GM21528 (cell line): ENCODE results near the gene CLEC3B.
A peak's percentile ranks its signal among the peaks of the same experiment; 100 is the strongest.
"Not testable (repeated sequence)": the region's sequence is repeated elsewhere in the genome, so short reads cannot be mapped to it uniquely, and the experiment has no call there.

Experiments used
- ATAC-seq: cut with Tn5 transposase; IDR thresholded peaks from one replicate; pipeline ENCODE4 v1.9.1; 2021; ENCODE audit warnings: mild to moderate bottlenecking, moderate library complexity; ENCODE audit not compliant: unreplicated experiment, low FRiP score

The CLEC3B gene

DNA sequence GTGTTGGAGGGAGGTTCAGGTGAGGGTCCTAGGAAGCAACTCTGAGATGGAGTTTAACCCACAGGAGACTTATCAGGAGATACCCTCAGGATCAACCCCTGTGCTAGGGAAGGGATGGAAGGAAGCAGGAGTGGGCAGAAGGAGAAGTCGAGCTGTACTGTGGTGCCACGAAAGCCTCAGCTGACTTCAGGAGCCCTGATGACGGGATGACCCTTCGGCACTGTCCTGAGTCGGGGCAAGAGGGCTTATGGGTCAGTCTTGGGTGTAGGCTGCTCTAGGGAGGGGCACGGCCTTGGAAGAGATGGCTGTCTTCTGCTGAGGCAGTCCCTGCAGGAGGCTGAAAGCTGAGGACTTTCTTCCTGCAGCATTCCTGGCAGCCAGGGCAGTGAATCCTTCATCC, 7.7 kb downstream of the CLEC3B start:
- ATAC-seq = no peak

DNA sequence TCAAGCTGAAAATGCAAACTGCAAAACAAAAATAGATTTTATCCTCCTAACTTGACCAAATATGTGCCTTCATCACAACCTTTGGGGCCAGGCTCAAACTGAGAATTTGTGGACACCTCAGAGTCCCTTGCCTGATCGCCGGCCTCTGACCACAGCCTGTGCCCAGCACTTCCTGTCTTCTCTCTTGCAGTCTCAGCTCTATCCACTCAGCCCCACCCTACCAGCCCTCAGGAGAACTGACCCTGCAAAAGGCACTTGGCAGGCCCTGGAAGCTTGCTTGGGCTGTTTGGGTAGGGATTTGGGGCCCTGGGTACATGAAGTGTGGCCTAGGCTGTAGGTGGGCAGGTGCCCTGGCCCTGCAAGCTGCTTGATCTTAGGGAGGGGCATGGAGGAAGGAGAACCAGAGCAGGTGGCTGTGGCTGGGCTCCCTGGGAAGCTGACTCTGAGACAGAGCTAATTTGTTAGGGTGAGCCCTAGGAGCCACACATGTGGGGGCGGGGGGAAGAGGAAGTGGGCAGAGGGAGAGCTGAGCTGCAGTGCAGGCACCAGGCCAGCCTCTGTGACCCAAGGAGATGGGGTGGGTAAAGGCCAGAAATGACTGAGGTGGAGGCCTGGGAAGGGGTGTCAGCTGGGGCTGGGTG, 8.6 kb downstream of the CLEC3B start:
- ATAC-seq = no peak

DNA sequence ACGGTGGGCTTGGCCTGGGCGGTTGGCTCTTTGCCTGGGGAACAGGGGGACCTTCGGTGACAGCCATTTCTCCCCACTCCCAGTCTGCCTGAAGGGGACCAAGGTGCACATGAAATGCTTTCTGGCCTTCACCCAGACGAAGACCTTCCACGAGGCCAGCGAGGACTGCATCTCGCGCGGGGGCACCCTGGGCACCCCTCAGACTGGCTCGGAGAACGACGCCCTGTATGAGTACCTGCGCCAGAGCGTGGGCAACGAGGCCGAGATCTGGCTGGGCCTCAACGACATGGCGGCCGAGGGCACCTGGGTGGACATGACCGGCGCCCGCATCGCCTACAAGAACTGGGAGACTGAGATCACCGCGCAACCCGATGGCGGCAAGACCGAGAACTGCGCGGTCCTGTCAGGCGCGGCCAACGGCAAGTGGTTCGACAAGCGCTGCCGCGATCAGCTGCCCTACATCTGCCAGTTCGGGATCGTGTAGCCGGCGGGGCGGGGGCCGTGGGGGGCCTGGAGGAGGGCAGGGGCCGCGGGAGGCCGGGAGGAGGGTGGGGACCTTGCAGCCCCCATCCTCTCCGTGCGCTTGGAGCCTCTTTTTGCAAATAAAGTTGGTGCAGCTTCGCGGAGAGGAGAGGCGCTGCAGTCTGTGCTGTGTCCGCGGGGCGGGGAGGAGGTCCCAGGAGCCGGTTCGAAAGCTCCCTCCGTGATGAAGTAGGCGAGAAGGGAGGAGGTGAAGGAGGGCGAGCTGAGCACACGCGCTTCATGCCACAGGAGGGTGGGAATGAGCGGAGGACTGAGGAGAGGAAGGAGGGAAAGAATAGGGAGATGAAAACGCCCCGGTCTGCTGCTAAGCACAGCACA, 9.6 kb downstream of the CLEC3B start:
- ATAC-seq = no peak

DNA sequence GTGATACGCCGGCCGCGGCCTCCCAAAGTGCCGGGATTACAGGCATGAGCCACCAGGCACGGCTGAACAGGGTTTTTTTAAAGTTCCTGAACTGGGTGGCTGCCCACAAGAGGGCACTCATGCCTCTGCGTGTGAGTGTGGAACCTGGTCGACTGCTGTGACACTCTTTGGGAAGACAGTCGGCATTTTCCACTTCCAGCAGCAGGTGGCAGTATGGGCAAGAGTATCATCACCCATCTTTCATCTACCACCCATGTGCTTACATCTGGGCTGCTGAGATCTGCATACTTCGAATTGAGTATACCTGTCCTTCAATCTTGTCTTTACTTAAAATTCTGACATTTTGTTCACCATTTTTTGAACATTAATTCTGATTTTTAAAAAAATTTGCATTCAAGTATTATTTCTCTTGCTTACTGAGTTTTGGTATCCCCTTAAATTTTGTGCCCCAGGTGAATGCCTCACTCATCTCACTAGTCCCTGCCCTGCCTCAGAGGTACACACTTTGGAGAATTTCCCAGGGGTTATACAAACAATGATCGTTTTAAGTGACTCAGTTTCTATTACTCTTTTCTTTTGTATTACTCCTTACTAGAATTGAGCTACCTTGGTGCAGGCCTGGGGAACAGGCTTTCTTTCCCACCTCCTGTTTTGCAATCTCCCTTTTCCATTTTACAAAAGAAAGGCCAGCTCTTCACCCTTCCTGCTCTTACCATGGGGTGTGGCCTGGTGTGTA, 11.8 kb downstream of the CLEC3B start:
- peak; percentile 82 for ATAC-seq

DNA sequence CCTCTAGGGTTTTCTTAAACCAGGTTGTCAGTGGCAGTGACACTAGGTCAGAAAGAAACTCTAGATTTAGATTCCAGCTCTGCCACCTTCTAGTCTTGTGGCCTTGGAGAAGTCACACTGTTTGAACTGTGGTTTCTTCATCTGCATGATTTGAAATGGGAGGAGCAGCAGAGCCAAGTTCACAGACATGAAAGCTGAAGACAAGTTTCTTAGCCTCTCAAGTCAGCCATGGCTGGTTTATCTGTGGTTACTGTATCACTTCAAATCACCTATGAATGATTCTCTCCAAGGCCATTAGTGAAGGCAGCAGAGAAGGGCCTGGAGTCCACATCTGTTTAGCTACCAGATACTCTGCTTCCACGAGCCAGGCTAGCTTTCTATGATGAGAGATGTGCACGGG, 15.6 kb downstream of the CLEC3B start:
- no peak for ATAC-seq

DNA sequence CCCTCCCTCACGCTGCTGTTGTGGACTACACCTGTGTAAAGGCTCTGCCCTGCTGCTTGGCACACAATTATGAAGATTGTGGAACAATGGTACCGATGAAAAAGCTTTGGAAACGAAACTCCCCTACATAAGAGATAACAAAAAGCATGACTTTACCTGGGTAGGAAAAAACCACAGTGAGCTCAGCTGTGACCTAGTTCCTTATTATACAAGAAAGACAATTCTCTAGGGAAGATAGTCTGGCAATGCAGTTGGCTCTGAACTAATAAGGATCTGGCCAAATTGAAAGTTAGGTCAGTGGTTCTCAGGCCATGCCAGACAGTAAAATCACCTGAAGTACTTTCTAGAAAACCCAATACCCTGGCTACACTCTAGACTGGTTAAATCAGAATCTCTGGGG, 16.1 kb downstream of the CLEC3B start:
- ATAC-seq = no peak

DNA sequence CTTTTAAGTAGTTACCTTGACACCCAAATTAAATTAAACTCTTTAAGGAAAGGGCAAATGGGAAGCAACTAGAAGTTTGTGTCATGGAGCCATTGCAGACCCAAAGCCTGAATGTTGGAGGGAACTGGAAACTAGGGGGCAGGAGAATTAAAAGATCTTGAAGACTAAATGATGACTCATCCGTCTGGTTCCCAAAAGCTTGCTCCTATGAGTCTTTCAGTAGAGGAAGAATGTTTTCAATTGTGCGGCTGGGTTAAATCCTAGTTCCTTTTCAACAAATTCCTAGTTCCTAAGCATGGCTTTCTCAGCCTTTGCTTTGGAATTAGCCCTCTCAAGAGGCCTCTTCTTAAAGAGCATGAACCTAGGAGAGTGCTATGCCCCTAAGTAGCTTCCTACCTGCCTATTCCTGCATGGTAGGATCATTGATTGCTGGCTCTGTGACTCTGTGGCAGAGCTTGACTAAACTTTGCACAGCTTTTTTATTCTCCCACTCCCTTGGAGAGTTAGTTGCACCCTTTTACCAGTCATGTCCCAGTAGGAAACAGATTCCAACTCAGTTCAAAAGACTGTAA, 17.7 kb downstream of the CLEC3B start:
- no peak for ATAC-seq

DNA sequence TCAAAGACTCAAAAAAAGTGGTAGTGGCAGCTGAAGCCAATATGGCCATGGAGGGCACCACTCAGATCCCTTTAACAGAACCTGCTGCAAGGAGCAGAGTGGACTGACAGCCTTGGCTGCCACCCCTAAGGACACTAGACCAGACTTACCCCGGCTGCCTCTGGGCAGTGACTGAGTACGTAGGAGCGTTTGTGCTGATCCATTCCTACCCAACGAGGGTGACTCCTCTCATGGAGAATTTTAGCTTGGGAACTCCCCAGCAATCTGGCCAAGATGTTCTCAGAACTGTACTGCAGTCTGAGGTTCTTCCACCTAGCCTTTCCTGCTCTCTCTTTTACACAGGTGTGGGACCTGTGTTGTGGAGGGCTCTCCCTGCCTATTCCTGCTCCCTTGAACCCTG, 22.1 kb downstream of the CLEC3B start:
- no peak for ATAC-seq

DNA sequence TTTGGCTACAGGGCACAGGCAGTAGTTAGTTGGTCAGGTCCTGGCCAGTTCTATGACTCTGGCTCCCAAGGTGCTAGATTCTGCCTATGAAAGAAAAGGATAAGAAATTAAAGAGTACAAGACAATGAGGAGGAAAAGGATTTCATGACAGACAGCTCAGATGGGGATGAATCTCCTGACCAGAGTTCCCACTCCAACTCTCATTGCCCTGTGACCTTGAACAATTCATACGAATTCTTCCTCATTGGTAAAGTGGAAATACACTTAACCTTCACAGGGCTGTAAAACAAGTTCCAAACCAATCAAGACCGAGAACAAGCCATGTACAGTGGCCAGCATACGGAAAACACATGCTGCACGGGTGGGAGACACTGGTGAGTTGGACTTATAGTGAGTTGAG, 23.7 kb downstream of the CLEC3B start:
- no peak for ATAC-seq

DNA sequence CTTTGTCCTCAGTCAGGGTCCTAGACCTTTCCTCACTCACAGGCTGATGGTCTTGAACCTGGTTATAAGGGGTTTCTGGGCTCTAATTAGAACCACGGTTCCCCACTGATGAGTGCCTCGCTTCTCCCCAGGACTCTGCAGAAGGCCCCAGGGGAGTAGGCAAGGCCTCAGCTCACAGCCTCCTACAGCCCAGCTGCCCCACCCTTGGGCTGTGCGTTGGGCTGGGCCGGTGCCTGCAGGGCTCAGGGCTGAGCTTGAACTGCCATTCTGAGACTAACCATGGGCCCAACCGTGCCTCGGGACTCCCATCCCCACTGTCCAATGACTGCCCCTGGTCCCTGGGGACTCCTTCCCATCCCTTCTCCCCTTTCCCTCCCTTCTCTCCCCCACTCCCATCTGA, 25.6 kb downstream of the CLEC3B start:
- no peak for ATAC-seq

DNA sequence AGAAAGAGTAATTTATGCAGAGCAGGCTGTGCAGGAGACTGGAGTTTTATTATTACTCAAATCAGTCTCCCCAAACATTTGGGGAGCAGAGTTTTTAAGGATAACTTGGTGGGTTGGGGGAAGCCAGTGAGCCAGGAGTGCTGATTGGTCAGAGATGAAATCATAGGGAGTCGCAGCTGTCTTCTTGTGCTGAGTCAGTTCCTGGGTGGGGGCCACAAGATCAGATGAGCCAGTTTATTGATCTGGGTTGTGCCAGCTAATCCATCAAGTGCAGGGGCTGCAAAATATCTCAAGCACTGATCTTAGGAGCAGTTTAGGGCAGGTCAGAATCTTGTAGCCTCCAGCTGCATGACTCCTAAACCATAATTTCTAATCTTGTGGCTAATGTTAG, 27.7 kb downstream of the CLEC3B start:
- not testable (repeated sequence) for ATAC-seq

DNA sequence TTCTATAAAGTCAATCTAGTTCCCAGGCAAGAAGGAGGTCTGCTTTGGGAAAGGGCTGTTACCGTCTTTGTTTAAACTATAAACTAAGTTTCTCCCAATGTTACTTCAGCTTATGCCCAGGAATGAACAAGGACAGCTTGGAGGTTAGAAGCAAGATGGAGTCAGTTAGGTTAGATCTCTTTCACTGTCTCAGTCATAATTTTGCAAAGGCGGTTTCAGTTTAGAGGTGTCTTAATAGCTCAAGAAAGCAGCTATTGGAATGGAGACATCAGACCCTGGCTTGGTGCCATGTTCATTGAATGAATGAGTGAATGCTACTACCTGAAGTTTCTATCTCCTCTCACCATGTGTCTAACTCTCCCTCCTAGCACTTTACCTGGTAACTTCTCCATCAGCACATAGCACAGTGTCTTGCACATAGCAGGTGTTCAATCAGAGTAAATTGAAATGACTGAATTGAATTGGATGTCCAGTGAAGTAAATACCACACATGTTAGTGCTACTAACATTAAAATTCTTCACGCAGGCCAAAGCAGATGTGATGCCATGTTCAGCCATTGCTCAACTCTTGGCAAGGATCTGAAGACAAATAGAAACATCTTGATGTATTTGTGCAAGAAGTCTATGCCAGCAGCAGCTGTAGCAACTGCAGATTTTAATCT, 28.2 kb downstream of the CLEC3B start:
- no peak for ATAC-seq

DNA sequence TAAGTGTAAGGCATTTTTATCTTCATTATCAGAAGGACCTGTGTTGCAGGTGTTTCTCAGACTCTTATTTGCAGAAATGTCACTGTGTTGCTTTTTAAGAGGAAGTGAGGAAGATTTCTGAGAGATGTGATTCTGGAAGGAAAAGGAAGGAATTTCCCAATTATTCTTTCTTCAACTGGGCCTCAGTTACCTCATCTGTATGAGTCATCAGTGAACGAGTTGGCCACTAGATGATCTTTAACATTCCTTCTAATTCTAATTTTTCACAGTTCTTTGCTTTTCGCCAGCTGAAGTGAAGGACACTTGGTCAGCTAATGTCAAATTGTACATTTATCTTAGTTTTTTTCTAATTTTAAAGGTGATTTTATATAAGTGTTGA, 28.9 kb downstream of the CLEC3B start:
- ATAC-seq = no peak

DNA sequence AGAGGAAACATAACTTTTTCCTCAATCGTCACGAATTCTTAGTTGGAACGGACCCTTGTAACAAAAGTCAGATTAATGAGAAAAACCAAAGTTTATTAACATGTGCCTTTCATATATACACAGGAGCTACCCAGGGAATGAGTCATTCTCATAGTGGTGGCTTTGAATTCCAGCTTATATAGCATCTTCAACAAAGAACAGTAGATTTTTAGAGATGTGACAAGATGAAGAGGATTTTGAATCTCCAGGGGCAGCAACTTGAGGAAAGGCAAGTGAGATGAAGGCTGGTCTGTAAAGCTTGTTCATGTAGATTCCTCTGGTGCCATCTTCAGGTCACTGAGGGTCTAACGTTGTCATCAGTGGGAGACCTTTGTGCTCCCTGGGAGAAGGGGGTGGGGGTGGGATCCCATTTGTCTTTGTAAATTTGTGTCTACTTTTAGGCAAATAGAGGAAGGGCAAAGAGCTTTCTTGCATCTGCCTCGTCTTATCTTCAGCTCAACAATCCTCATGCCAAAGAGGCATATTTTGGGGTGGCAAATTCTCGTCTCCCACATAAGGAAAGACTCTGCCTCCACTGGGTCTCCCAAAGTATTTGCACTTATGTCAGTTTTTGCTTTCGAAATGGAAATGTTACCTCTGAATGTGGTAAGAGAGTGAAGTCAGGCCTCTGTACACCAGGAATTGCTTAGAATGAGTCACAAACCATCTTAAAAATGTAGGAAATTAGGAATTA, 29.5 kb downstream of the CLEC3B start:
- no peak for ATAC-seq

DNA sequence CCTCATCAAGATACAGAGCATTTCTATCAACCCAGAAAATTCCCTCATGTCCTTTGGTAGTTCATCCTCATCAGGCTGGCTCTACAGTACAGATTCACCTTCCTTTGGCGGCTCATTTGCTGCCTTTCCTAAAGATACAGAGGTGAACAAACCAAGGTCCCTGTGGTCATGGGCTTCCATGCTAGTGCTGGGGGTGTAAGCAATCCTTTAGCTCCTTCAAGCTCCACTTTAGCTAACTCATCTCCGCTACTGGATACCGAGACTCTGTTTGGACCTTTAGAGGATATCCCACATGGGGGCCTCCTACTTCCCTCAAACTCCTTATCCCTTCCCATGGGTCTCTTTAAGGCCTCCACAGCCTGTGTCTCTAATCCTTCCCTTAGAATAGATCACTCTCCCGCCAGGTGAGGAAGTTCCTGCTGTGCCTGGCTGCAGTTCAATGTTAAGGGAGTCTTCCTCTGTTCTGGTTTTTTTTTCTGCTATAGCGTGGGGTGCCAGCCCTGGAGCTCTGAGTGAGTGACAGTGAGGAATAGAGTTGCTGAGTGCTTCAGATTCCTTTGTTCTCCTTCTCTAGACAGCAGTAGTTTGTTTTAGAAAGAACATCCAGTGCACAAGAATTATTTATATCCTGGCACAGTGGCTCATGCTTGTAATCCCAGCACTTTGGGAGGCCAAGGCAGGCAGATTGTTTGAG, 30.7 kb downstream of the CLEC3B start:
- no peak for ATAC-seq

DNA sequence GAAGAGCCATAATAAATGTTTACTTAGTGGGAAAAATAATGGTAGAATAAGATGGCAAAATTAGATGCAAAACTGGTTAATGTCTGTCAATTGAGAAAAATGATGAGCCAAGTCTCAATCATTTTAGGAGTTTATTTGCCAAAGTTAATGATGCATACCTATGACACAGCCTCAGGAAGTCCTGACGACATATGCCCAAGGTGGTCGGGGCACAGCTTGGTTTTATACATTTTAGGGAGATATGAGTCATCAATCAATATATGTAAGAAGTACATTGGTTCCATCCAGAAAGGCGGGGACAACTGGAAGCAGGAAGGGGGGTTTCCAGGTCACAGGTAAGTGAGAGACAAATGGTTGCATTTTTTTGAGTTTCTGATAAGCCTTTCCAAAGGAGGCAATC, 31.5 kb downstream of the CLEC3B start:
- no peak for ATAC-seq

DNA sequence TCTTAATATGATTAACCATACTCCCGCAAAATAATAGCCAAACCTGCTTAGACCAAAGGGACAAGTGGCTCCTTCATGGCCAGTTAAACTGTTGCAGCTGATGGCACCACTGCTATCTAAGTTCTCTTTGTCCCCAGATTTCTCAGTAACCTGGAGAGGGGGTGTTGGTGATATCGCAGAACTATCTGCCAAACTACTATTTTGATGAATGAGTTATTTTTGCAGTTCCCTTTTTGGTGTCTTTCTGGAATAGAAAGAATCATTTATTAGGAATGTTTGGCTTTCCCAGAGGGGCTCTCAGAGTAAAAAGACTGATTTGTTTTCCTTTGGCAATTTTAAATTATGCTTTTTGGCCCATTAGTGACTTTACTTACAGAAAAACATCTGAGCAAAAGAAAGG, 33.0 kb downstream of the CLEC3B start:
- no peak for ATAC-seq

DNA sequence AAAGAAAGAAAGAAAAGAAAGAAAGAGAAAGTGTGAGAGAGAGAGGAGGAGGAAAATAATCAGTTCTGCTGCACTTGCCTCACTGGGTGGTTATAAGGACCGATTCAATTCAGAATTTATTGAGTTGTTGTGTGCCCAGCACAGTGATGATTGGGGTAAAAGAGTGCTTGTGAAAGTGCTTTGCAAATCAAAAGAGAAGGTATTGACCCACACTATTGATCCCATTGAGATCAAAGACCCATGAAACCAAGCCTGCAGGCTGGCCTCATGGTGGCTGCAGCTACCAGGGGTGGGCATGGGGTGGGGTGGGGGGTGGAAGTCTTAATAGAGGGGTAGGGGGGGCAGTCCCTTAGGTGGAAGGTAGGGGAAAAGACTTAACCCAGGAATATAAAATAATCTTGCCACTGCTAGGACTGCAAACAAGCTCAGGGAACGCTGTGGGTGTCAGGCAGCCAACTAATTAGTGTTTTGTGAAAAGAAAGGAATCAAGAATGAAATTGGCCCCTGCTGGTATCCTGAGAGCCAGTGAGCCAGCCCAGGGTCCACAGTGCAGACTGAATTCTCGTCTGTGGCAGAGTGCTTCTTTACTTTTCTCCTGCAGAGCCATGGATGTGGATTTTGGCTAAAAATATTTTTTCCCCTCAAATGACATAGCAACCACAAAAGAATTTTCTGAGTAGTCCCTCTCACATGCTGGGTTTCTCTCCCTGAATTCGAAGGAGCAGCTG, 34.2 kb downstream of the CLEC3B start:
- ATAC-seq = no peak

DNA sequence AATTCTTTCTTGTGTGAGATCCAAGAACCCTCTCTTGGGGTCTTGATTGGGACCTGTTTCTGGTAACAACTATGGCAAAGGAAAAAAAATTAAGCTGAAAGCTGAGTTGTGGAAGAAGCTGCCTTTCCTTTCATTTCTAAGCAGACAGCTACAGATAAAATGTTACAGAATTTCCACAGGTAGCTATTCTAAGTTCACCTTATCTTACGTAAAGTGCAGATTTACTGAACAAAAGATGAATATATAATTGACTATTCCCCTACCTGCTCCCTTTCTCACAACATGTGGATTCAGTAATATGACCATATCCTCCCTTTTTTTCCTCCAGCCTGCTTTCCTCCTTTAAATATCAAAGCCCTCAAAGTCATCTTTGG, 36.6 kb downstream of the CLEC3B start:
- no peak for ATAC-seq
